Jurkat, Clone E6-1 (cell line): ENCODE results near the gene MYL4.
"Not testable (repeated sequence)": the region's sequence is repeated elsewhere in the genome, so short reads cannot be mapped to it uniquely, and the experiment has no call there.

Experiments
- DNase-seq: peaks from one replicate; pipeline ENCODE4 v3.0.0-alpha.2; 2011; ENCODE audit warnings: low read depth, low spot score
- H3K4me3 ChIP-seq: 2 replicates; pipeline ENCODE4 v1.5.1; 2011; ENCODE audit warnings: mild to moderate bottlenecking, low read length, control low read depth, moderate library complexity

MYL4 gene

DNA sequence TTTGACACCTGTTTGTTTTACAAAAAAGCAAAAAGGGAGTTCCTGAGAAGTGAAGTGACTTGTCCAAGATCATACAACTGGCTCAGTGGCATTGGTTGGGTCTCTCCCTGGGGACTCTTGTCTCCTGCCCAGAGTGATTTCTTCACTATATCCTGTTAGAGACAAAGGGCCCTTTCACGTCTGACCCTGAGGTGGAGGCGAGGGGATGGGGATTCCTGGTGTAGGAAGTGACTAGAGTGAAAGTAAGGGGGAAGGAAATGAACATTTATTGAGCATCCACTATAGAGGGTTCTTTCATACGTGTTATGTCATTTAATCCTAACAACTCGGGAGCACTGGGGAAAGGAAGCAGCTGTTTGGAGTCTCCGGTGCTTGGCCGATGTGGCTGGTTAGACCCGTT lies 53.4 kb downstream of the MYL4 start:
- no peak for DNase-seq
- H3K4me3 ChIP-seq = no peak overlapping the region

GRCh38 chr17:47264166-47264565 lies 55.0 kb downstream of the MYL4 start:
- DNase-seq = no peak
- no peak overlapping the region for H3K4me3 ChIP-seq

DNA sequence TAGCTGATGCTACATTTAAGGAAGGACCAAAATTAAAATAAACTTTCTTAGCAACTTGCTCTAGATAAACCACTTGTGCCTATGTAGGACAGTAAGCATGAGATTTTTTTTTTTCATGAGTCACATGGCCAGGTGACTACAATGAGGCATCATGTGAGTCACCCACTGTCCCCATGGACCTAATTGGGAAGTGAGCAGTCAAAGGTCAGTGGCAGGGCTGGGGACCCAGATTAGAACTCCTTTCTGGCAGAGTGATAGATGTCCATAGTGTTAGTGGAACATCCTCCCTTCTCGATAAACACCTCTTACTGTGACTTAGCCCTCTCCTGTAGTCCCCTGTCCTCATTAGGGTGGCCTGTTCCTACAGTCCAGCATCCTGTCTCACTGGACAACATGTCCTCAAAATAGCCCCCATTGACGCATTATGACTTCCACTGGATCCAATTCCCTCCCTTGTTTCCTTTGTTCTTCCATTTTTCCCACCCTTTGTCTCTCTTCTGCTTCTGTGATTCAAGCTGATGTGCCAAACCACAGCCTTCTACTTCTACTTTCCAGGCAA lies 56.9 kb downstream of the MYL4 start:
- H3K4me3 ChIP-seq = no peak overlapping the region
- DNase-seq = no peak

DNA sequence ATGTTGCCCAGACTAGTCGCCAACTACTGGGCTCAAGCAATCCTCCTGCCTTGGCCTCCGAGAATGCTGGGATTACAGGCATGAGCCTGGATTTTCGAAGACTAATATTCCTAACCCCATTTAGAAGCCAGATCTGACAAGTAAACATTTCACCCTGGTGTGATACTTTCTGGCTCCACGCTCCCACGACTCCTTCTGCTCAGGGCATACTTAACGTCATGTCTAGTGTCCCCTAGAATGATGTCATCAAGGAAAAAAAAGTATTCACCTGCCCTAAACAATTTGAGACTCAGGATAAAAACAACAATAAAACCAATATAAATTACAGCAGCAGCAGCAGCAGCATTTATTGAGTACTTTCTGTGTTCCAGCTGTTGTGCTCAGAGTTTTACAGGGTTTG lies 57.6 kb downstream of the MYL4 start:
- H3K4me3 ChIP-seq = no peak overlapping the region
- no peak for DNase-seq

DNA sequence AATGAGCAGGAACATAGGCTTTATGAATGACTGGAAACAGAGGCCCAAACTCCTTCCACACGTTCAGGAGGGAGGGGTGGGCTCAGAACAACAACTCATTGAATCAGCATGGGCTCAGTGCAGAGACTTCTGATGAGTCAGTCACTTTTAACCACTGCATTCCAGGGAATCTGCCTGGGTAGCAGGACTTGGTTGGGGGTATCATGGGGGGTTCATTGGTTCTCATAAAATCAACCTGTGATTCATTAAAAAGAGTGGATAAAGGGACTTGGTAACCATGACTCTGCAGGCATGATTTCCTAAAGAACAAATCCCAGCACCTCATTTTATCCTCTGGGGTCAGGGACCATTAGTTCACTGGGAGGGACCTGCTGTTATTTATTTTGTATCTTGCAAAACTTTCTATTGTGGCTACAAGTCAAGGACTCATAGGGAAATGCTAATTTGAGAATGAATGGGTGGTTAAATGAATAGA lies 58.2 kb downstream of the MYL4 start:
- H3K4me3 ChIP-seq = no peak overlapping the region
- DNase-seq = no peak

DNA sequence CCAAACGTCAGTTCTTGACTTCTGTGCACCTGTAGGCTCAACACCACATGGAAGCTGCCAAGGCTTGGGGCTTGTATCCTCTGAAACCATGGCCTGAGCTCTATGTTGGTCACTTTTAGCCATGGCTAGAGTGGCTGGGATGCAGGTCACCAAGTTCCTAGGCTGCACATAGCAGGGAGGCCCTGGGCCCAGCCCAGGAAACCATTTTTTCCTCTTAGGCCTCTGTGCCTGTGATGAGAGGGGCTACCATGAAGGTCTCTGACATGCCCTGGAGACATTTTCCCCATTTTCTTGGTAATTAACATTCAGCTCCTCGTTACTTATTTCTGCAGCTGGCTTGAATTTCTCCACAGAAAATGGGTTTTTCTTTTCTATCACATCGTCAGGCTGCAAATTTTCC lies 59.8 kb downstream of the MYL4 start:
- DNase-seq, H3K4me3 ChIP-seq: not testable (repeated sequence)

- H3K4me3 ChIP-seq, DNase-seq: not testable (repeated sequence)
Measured at GRCh38 chr17:47269561-47270280, 60.6 kb downstream of the MYL4 start.

DNA sequence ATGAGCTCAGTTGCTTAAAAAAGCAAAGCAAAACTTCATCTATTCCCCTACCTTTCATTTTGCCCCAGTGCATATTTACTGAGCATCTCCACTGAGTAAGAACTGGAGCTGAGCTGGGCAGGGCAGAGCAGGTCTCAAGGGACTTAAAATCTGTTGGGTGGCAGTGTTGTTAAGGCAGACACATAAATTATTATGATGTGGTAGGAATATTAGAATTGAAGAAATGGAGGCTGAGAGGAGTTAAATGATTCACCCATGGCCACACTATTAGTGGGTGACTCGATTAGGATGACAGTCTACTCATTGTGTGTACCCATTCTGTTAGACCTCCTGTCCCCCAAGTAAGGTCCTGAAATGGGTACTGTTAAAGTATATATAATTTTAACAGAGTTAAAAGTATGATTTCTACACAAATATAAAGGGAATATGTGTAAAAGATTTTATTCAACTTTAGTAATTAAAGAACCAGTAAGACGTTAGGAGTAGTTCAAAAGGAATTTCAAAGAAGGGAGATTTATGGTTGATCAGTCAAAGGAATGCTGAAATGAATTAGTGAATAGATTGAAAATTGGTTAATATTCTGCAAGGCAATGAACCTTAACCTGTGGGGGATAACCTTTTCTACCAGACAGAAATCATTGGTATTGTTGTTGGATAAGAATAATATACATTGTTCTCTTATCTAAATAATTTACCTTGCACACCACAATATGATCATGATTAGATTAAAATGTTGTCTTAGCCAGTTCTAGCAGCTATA lies 62.0 kb downstream of the MYL4 start:
- no peak overlapping the region for H3K4me3 ChIP-seq
- no peak for DNase-seq

- no peak for DNase-seq
- H3K4me3 ChIP-seq = no peak overlapping the region
Measured at GRCh38 chr17:47272491-47272890, 63.3 kb downstream of the MYL4 start.

GRCh38 chr17:47273245-47273644 lies 64.1 kb downstream of the MYL4 start:
- no peak for DNase-seq
- H3K4me3 ChIP-seq = no peak overlapping the region
